Dendritic cell treated with granulocyte-macrophage colony-stimulating factor and Interleukin-4, amounts not matched to agents 40 ng/mL and 50 ng/mL, for 4 days (primary cell): Measurements from ENCODE around the gene AGBL1.
"Not testable (repeated sequence)": the region's sequence is repeated elsewhere in the genome, so short reads cannot be mapped to it uniquely, and the experiment has no call there.

ENCODE experiments used
- H3K27ac Mint-ChIP-seq: one replicate; pipeline ENCODE4 v1.8.0; 2022; ENCODE audit warnings: mild to moderate bottlenecking, mixed read lengths
- H3K27me3 Mint-ChIP-seq: one replicate; pipeline ENCODE4 v1.8.0; 2022; ENCODE audit warnings: mild to moderate bottlenecking, mixed read lengths
- H3K36me3 Mint-ChIP-seq: one replicate; pipeline ENCODE4 v1.8.0; 2022; ENCODE audit warnings: low read depth, mixed read lengths
- H3K4me1 Mint-ChIP-seq: one replicate; pipeline ENCODE4 v1.8.0; 2022; ENCODE audit warnings: low read depth, mixed read lengths
- H3K4me3 Mint-ChIP-seq: one replicate; pipeline ENCODE4 v1.8.0; 2022; ENCODE audit warnings: mild to moderate bottlenecking, moderate library complexity, mixed read lengths
- H3K9me3 Mint-ChIP-seq: one replicate; pipeline ENCODE4 v1.8.0; 2022; ENCODE audit warnings: mixed read lengths
- intact Hi-C: fragments of 100-400 bp; cut with micrococcal nuclease; formaldehyde crosslinking; loops from one replicate; pipeline ENCODE4 v1.15.0; 2022

AGBL1 gene

GRCh38 chr15:86121568-86122225 is 42.0 kb downstream of the AGBL1 start:
- Mint-ChIP-seq H3K4me1 (no peaks in the 10 kb centered on the region), H3K36me3 (no peaks in the 10 kb centered on the region), H3K4me3 (no peak overlapping the region), H3K27ac (no peak overlapping the region), H3K27me3 (no peaks in the 10 kb centered on the region), H3K9me3 (no peaks in the 10 kb centered on the region)
- intact Hi-C loops = no loop called here

DNA sequence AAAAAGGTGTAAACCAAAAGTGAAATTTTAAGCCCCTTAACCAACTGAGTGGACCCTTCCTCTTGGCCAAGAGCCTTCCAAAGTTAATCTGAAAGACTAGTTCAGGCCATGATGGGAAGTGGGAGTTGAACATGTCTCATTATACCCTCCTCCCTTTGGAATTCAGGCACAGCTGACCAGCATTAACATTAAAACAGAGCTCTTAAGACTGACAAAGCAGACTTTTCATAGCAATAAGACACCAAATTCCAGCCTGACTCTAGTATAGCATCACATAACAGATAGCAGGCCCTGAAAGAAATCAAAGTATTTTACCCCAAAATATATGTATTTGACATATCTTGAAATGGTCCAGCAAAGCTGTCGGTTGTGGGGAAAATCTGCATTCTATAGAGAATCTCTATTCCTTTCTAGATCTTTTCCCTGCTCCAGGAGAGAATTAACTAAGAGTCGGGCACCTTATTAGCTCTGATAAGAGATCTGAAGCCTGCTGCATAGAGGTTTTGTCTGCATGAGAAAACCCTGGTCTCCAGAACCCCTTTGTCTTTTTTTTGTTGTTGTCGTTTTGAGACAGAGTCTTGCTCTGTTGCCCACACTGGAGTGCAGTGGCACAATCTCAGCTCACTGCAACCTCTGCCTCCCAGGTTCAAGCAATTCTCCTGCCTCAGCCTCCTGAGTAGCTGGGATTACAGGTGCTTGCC is 43.2 kb downstream of the AGBL1 start:
- intact Hi-C loops, H3K27ac Mint-ChIP-seq, H3K27me3 Mint-ChIP-seq, H3K4me3 Mint-ChIP-seq, H3K9me3 Mint-ChIP-seq, H3K36me3 Mint-ChIP-seq, H3K4me1 Mint-ChIP-seq: not testable (repeated sequence)

GRCh38 chr15:86125775-86126174 is 46.1 kb downstream of the AGBL1 start:
- intact Hi-C loops = no loop called here
- no peak overlapping the region for H3K4me3 Mint-ChIP-seq
- no peaks in the 10 kb centered on the region for H3K4me1 Mint-ChIP-seq
- H3K36me3 Mint-ChIP-seq = no peaks in the 10 kb centered on the region
- H3K9me3 Mint-ChIP-seq = no peaks in the 10 kb centered on the region
- H3K27ac Mint-ChIP-seq = no peak overlapping the region
- H3K27me3 Mint-ChIP-seq = no peaks in the 10 kb centered on the region

- Mint-ChIP-seq H3K9me3 (no peaks in the 10 kb centered on the region), H3K36me3 (no peaks in the 10 kb centered on the region), H3K27ac (no peak overlapping the region), H3K4me3 (no peak overlapping the region), H3K27me3 (no peaks in the 10 kb centered on the region), H3K4me1 (no peaks in the 10 kb centered on the region)
- intact Hi-C loops = no loop called here
These were observed 47.9 kb downstream of the AGBL1 start for GRCh38 chr15:86127547-86127946.

DNA sequence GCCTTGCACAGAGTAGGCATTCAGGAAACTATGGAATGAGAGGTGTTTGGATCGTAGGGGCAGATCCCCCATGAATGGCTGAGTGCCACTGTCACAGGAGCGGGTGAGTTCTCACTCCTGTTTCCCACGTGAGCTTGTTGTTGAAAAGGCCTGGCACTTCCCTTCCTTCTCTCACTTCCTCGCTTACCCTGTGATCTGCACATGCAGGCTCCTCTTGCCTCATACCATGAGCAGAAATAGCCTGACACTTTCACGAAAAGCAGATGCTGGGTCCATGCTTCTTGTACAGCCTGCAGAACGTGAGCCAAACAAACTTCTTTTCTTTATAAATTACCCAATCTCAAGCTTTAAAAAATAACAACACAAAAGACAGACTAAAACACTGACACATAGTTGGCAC is 55.4 kb downstream of the AGBL1 start:
- H3K4me3 Mint-ChIP-seq = no peak overlapping the region
- intact Hi-C loops = no loop called here
- H3K9me3 Mint-ChIP-seq = no peaks in the 10 kb centered on the region
- H3K27me3 Mint-ChIP-seq = no peaks in the 10 kb centered on the region
- H3K4me1 Mint-ChIP-seq = no peaks in the 10 kb centered on the region
- no peaks in the 10 kb centered on the region for H3K36me3 Mint-ChIP-seq
- H3K27ac Mint-ChIP-seq = no peak overlapping the region

DNA sequence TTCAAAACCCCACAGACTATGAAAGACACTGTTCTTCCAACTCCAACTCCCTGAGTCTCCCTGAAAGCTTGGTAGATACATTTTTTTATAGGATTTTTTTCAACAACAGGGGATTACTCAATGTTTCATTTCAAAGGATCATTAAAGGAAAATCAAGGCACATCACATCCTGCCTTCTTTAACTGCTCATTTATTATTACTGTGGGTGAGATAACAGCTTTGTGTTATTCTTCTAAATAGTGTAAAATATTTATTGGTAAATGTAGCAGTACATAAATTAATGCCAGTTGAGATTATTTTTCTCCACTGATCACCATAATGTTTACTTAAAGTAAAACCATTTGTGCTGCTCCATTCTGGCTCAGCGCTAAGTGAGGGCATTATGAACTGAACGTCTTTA is 57.2 kb downstream of the AGBL1 start:
- intact Hi-C loops = no loop called here
- H3K4me3 Mint-ChIP-seq = no peak overlapping the region
- H3K9me3 Mint-ChIP-seq = peaks cover 8% of the 10 kb centered on the region
- H3K4me1 Mint-ChIP-seq = no peaks in the 10 kb centered on the region
- no peak overlapping the region for H3K27ac Mint-ChIP-seq
- no peaks in the 10 kb centered on the region for H3K36me3 Mint-ChIP-seq
- H3K27me3 Mint-ChIP-seq = no peaks in the 10 kb centered on the region

GRCh38 chr15:86138798-86139197 is 59.1 kb downstream of the AGBL1 start:
- intact Hi-C loops = no loop called here
- no peaks in the 10 kb centered on the region for H3K27me3 Mint-ChIP-seq
- H3K4me3 Mint-ChIP-seq = no peak overlapping the region
- no peaks in the 10 kb centered on the region for H3K36me3 Mint-ChIP-seq
- H3K27ac Mint-ChIP-seq = no peak overlapping the region
- no peaks in the 10 kb centered on the region for H3K4me1 Mint-ChIP-seq
- H3K9me3 Mint-ChIP-seq = peaks cover 13% of the 10 kb centered on the region

DNA sequence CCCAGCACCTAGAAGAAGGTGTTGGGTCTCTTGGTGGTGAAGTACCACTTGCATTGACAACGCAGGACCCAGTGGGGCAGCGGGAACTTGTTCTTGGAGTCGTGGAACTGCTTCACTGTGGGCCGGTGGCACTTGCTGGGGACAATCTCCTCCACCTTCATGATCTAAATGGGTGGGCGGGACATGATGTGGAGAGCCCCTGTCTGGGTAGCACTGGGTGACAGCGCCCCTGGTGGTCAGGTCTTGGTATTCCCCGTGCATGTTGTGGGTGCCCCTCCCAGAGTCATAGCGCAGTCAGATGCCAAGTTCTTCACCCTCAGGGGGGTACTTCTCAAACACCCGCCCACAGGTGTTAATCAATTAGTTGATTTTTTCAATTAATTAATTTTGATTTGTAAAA is 60.2 kb downstream of the AGBL1 start:
- Mint-ChIP-seq H3K4me3 (no peak overlapping the region), H3K4me1 (no peaks in the 10 kb centered on the region), H3K36me3 (no peaks in the 10 kb centered on the region), H3K27me3 (no peaks in the 10 kb centered on the region), H3K9me3 (peaks cover 19% of the 10 kb centered on the region), H3K27ac (no peak overlapping the region)
- intact Hi-C loops = no loop called here

- H3K27me3 Mint-ChIP-seq = no peaks in the 10 kb centered on the region
These were observed 75.0 kb downstream of the AGBL1 start for GRCh38 chr15:86154705-86155104.

GRCh38 chr15:86155551-86155950 is 75.9 kb downstream of the AGBL1 start:
- Mint-ChIP-seq H3K36me3 (no peaks in the 10 kb centered on the region), H3K27me3 (no peaks in the 10 kb centered on the region), H3K4me3 (no peak overlapping the region), H3K4me1 (no peaks in the 10 kb centered on the region), H3K9me3 (peaks cover 3% of the 10 kb centered on the region), H3K27ac (no peak overlapping the region)
- intact Hi-C loops = no loop called here

More at GRCh38 chr15:86154705-86155104, 75.0 kb downstream of the AGBL1 start:
- no peak overlapping the region for H3K4me3 Mint-ChIP-seq
- H3K36me3 Mint-ChIP-seq = no peaks in the 10 kb centered on the region
- intact Hi-C loops = no loop called here
- H3K4me1 Mint-ChIP-seq = no peaks in the 10 kb centered on the region
- H3K9me3 Mint-ChIP-seq = peaks cover 11% of the 10 kb centered on the region
- H3K27ac Mint-ChIP-seq = no peak overlapping the region

DNA sequence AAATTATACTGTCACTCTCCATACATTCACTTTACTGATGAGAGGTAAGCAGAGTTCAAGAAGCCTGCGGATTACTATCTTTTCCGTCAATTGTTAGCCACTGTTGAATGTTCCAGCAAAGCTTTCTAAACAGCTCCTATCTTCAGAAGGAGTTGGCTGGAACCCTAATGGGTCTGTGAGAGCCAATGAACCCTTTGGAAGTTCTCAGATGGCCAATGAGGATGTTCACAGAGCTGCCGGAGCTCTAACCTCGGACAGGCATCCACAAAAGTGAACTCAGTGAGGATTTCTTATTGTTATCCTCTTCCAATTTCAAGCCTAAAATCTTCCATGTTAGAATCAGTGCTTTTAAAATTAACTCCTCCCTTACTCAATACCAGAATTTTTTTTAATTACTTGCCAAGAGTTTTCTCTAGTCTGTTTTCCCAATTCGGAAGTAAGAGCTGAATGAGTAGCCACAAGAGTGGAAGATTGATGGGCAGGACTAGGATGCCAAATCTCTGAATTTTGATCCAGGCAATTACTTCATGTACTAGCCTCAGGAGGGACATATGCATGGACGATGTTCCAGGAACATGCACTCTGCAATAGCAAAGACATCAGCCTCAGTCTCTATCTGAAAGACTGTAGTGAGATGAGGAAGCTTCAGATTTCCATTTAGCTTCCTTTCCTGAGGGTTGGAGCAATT is 78.1 kb downstream of the AGBL1 start:
- Mint-ChIP-seq H3K27me3 (no peaks in the 10 kb centered on the region), H3K9me3 (no peaks in the 10 kb centered on the region), H3K4me3 (no peak overlapping the region), H3K27ac (no peak overlapping the region), H3K4me1 (no peaks in the 10 kb centered on the region), H3K36me3 (no peaks in the 10 kb centered on the region)
- intact Hi-C loops = no loop called here

- intact Hi-C loops = no loop called here
- no peaks in the 10 kb centered on the region for H3K36me3 Mint-ChIP-seq
- H3K4me1 Mint-ChIP-seq = no peaks in the 10 kb centered on the region
- no peaks in the 10 kb centered on the region for H3K27me3 Mint-ChIP-seq
- H3K4me3 Mint-ChIP-seq = no peak overlapping the region
- H3K9me3 Mint-ChIP-seq = no peaks in the 10 kb centered on the region
- H3K27ac Mint-ChIP-seq = no peak overlapping the region
These were observed 79.8 kb downstream of the AGBL1 start for GRCh38 chr15:86159468-86159867.

DNA sequence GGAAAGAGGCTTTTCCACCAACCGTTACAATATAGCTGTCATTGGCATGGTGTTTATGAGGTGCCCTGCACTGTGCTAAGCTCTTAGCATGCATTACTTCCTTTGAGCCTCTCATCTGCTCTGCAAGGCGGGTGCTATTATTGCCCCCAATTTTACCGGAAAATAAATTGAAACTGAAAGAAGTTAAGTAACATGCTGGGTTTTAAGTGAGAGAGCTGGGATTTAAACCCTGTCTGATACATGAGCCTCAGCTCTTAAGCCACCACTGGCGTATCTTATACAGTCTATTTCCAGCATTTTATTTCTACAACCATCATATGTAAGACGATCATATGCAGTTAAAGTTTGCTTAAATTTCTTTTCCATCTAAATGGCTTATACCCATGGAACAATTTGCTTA is 81.6 kb downstream of the AGBL1 start:
- Mint-ChIP-seq H3K27me3 (no peaks in the 10 kb centered on the region), H3K27ac (no peak overlapping the region)

DNA sequence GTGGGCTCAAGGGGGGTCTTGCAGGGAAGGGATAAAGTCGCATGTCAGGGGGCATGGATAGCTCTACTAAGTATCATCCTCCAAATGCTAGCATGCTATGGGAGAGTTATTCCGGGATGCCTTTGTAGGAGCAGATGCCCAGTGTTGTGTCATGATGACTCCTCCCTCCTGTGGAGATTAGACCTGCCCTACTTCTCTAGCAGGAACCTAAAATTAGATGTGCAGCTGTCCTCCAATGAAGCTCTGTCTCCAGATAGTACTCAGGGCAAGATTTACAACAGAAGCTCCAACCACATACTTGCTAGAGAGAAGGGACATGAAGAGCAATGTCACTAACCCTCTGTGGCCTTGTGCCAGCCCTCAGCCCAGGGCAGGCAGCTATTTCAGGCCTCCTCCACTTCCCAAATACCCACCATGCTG is 82.5 kb downstream of the AGBL1 start:
- no peak overlapping the region for H3K4me3 Mint-ChIP-seq
- H3K9me3 Mint-ChIP-seq = no peaks in the 10 kb centered on the region
- H3K36me3 Mint-ChIP-seq = no peaks in the 10 kb centered on the region
- H3K4me1 Mint-ChIP-seq = no peaks in the 10 kb centered on the region
- H3K27ac Mint-ChIP-seq = no peak overlapping the region
- intact Hi-C loops = no loop called here
- no peaks in the 10 kb centered on the region for H3K27me3 Mint-ChIP-seq

More for the DNA sequence above, 81.6 kb downstream of the AGBL1 start:
- intact Hi-C loops = no loop called here
- Mint-ChIP-seq H3K4me1 (no peaks in the 10 kb centered on the region), H3K9me3 (no peaks in the 10 kb centered on the region), H3K36me3 (no peaks in the 10 kb centered on the region), H3K4me3 (no peak overlapping the region)
